Pancreas (tissue), 10 donors: Measurements from ENCODE around the gene L3MBTL2. TPM values are rescaled to one million over a fixed set of nuclear protein-coding genes. Genes with fewer than 3 reads are reported as not detected.

Experiments
- ATAC-seq, 4 donors: fragments of 200-7000 bp; cut with Tn5 transposase; one replicate each; pipeline versions ENCODE4 v1.8.0 to v1.9.1; 2020; ENCODE audit warnings: mild to moderate bottlenecking in 4 of 4, moderate library complexity in 4 of 4
- DNase-seq, 6 donors: peaks; one replicate each; pipeline ENCODE4 v3.0.0-alpha.2; 2020
- FAIRE-seq: peaks from 2 replicates; lab custom pipeline; 2012; peaks lifted over from hg19 to GRCh38; lab: Jason Lieb, UNC
- H3K27ac ChIP-seq, 4 donors: fragments of 200-600 bp; sonication (generic); 1 replicate in 3 of 4; 2 replicates in 1 of 4; pipeline versions ENCODE4 v1.5.0 to v1.8.0; 2020
- H3K27me3 ChIP-seq, 4 donors: fragments of 200-600 bp; one replicate each; pipeline ENCODE4 v1.8.0; 2021
- H3K36me3 ChIP-seq, 3 donors: fragments of 200-600 bp; sonication (generic) in 1 of 3; one replicate each; pipeline versions ENCODE4 v1.5.0 to v1.8.0; 2020 to 2021
- H3K4me1 ChIP-seq, 3 donors: fragments of 200-600 bp; one replicate each; pipeline ENCODE4 v1.8.0; 2021
- H3K4me3 ChIP-seq, 4 donors: fragments of 200-600 bp; sonication (generic) in 2 of 4; one replicate each; pipeline versions ENCODE4 v1.5.0 to v1.8.0; 2020 to 2021
- H3K9me3 ChIP-seq, 4 donors: fragments of 200-600 bp; one replicate each; pipeline ENCODE4 v1.8.0; 2021
- CTCF ChIP-seq, 4 donors: fragments of 200-600 bp; sonication (generic) in 3 of 4; IDR thresholded peaks; one replicate each; pipeline versions ENCODE4 v1.5.0 to v1.8.0; 2021; ENCODE audit warnings: antibody characterized with exemption in 4 of 4
- WGBS, 2 donors: extraction: QIAGEN DNeasy Blood & Tissue Kit; methylation state at CpG; one replicate each; pipeline ENCODE4 v1.1.7; 2013; 5-methylcytosine and 5-hydroxymethylcytosine counted together
- intact Hi-C, 3 donors: fragments of 100-400 bp; cut with DNase I; formaldehyde crosslinking; loops; one replicate each; pipeline versions ENCODE4 v1.11.1 to v1.14.2; 2022
- polyA plus RNA-seq, 2 donors: library from polyadenylated mRNA; stranded (reverse); fragments of 200-250 nt; gene quantifications; one replicate each; pipeline ENCODE4 v1.2.3, GENCODE V29; 2013
- total RNA-seq, 6 donors: library from RNA; stranded (reverse); fragmentation: NEBNext Ultra II Directional in 4 of 6; extraction: Animal tissue kit (Norgen Biotek cat#: 25700) in 4 of 6; gene quantifications; one replicate each; pipeline versions ENCODE4 v1.2.1 to v1.2.4, GENCODE V29; 2021 to 2023
- donor health status: healthy with polysubstance abuse.
- donor health status: DM: no; HTN: no; CAD: no; lungs with moderate emphysema.
- donor health status: DM: no; HTN: no; CAD: no.
- donor health status: control.
- donor health status: control.
- donor health status: Bipolar disorder and iron deficiency.
- donor health status: DM: yes; HTN: yes; CAD: no.
- donor health status: DM: no; HTN: no; CAD: no.
- donor health status: DM: no; HTN: no; CAD: no.
- donor health status: DM: yes; HTN: yes; CAD: no.

L3MBTL2 gene
- total RNA-seq (10 to 100 TPM in 2 of 6 donors, 1 to 10 TPM in 4; 7.9 to 13.2 (median 9.4) TPM), polyA plus RNA-seq (10 to 100 TPM; 11.9 to 15.9 TPM)

- no peak for TF ChIP-seq CTCF (IDR thresholded peaks at IDR 0.05)
- intact Hi-C loops: no loop called here
- no peaks in the 10 kb centered on the region for H3K27me3 ChIP-seq
- FAIRE-seq: peak; percentile 91
- H3K36me3 ChIP-seq: no peaks in the 10 kb centered on the region
- peaks cover 0 to 5% (median 0%) of the 10 kb centered on the region in 3 donors for H3K4me1 ChIP-seq
- 1% methylated on average over 47 of the region's 47 CpGs for WGBS, 2 donors
- DNase-seq: peak; percentile 95 to 98 (median 96)
- H3K9me3 ChIP-seq: no peaks in the 10 kb centered on the region
- ATAC-seq: peak; percentile 100
- H3K27ac ChIP-seq: peak within 1 kb of the TSS in 3 of 4 donors; percentile 30 to 56 (median 50)
- peak within 1 kb of the TSS; percentile 44 to 92 (median 76) for H3K4me3 ChIP-seq
Measured at GRCh38 chr22:41204992-41205900, at the start of gene L3MBTL2. Gene L3MBTL2 (plus strand): TSS chr22:41205312. CDS start chr22:41205363, 51 bp downstream.

GRCh38 chr22:41157083-41157482 lies 48.0 kb upstream of the L3MBTL2 start:
- no peaks in the 10 kb centered on the region for H3K9me3 ChIP-seq
- no peak for TF ChIP-seq CTCF (IDR thresholded peaks at IDR 0.05)
- peaks cover 2 to 99% (median 50%) of the 10 kb centered on the region in 3 donors for H3K36me3 ChIP-seq
- H3K4me1 ChIP-seq: no peaks in the 10 kb centered on the region
- H3K27me3 ChIP-seq: no peaks in the 10 kb centered on the region
- ATAC-seq (peak in 1 of 4 donors; percentile 22), FAIRE-seq (no peak), DNase-seq (no peak)
- intact Hi-C loops: no loop called here
- WGBS, 2 donors: 32 to 38% methylated on average over 4 of the region's 4 CpGs
- no peak overlapping the region for H3K27ac ChIP-seq
- H3K4me3 ChIP-seq: no peak overlapping the region

- no peak for TF ChIP-seq CTCF (IDR thresholded peaks at IDR 0.05)
- Histone ChIP-seq H3K4me3 (no peak overlapping the region), H3K27me3 (no peaks in the 10 kb centered on the region), H3K9me3 (no peaks in the 10 kb centered on the region), H3K27ac (no peak overlapping the region), H3K4me1 (no peaks in the 10 kb centered on the region), H3K36me3 (peaks cover 9 to 68% (median 56%) of the 10 kb centered on the region in 3 donors)
- 87 to 88% methylated on average over 8 of the region's 8 CpGs for WGBS, 2 donors
- DNase-seq: no peak
- no peak for ATAC-seq
- no peak for FAIRE-seq
- intact Hi-C loops: no loop called here
Measured at GRCh38 chr22:41169157-41169556, 36.0 kb upstream of the L3MBTL2 start.

GRCh38 chr22:41171996-41172395 lies 33.1 kb upstream of the L3MBTL2 start:
- no peaks in the 10 kb centered on the region for H3K27me3 ChIP-seq
- no peak for TF ChIP-seq CTCF (IDR thresholded peaks at IDR 0.05)
- 26 to 28% methylated on average over 3 of the region's 3 CpGs for WGBS, 2 donors
- H3K27ac ChIP-seq: no peak overlapping the region
- no peak overlapping the region for H3K4me3 ChIP-seq
- peaks cover 10 to 74% (median 57%) of the 10 kb centered on the region in 3 donors for H3K36me3 ChIP-seq
- H3K9me3 ChIP-seq: no peaks in the 10 kb centered on the region
- H3K4me1 ChIP-seq: no peaks in the 10 kb centered on the region
- FAIRE-seq (no peak), ATAC-seq (no peak), DNase-seq (no peak)
- intact Hi-C loops: no loop called here
